SK-N-SH treated with all-trans-retinoic acid at 6 μM for 48 hours (cell line): ENCODE results near the gene TRMT61A.

Experiments used
- ARNTL ChIP-seq: fragments of 450-650 bp; formaldehyde crosslinking; IDR thresholded peaks from 2 replicates; pipeline ENCODE4 v1.5.0; 2020; ENCODE audit warnings: low read depth, mild to moderate bottlenecking, moderate library complexity, borderline replicate concordance
- CSDC2 ChIP-seq: fragments of 250-450 bp; sonication (Bioruptor Pico); IDR thresholded peaks from 2 replicates; pipeline ENCODE4 v1.5.0; 2020; ENCODE audit warnings: mild to moderate bottlenecking, moderate library complexity
- RARB ChIP-seq: fragments of 250-450 bp; sonication (Bioruptor Pico); IDR thresholded peaks from 2 replicates; pipeline ENCODE4 v1.8.0; 2021; ENCODE audit warnings: mild to moderate bottlenecking, moderate library complexity
- TCF4 ChIP-seq: fragments of 250-450 bp; sonication (Bioruptor Pico); IDR thresholded peaks from 2 replicates; pipeline ENCODE4 v1.8.0; 2021; ENCODE audit warnings: mild to moderate bottlenecking, moderate library complexity, borderline replicate concordance
- ZNF565 ChIP-seq: fragments of 450-650 bp; formaldehyde crosslinking; conservative IDR thresholded peaks from 2 replicates; pipeline ENCODE4 v1.5.0; 2020; ENCODE audit warnings: low read depth, mild to moderate bottlenecking, moderate library complexity
- ZNF70 ChIP-seq: fragments of 450-650 bp; formaldehyde crosslinking; IDR thresholded peaks from 2 replicates; pipeline ENCODE4 v1.5.0; 2020; ENCODE audit warnings: mild to moderate bottlenecking, moderate library complexity

DNA sequence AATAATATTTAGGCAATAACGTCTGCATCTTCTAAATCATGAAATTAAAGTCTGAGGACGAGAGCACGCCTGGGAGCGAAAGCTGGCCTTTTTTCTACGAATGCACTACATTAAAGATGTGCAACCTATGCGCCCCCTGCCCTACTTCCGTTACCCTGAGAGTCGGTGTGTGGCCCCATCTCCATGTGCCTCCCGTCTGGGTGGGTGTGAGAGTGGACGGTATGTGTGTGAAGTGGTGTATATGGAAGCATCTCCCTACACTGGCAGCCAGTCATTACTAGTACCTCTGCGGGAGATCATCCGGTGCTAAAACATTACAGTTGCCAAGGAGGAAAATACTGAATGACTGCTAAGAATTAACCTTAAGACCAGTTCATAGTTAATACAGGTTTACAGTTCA lies 25.7 kb upstream of the TRMT61A start:
- TF ChIP-seq ZNF565 (no peak), ARNTL (no peak), ZNF70 (CRISPR knock-in tag) (no peak), CSDC2 (CRISPR knock-in tag) (no peak), TCF4 (CRISPR knock-in tag) (no peak), RARB (no peak)
